Esophagus mucosa (tissue), 1 donor: ENCODE data around the gene PDSS2. TPM values are rescaled to one million over a fixed set of nuclear protein-coding genes. Genes with fewer than 3 reads are reported as not detected.

Source experiments
- ATAC-seq: fragments of 200-7000 bp; cut with Tn5 transposase; one replicate; pipeline ENCODE4 v1.9.1; 2020
- total RNA-seq: library from RNA; stranded (reverse); gene quantifications from one replicate; pipeline ENCODE4 v1.2.4, GENCODE V29; 2023
- donor health status: DM: yes; HTN: yes; CAD: no.

PDSS2 gene
- total RNA-seq, 1 donor from 2014 or later, result 13.2 TPM

DNA sequence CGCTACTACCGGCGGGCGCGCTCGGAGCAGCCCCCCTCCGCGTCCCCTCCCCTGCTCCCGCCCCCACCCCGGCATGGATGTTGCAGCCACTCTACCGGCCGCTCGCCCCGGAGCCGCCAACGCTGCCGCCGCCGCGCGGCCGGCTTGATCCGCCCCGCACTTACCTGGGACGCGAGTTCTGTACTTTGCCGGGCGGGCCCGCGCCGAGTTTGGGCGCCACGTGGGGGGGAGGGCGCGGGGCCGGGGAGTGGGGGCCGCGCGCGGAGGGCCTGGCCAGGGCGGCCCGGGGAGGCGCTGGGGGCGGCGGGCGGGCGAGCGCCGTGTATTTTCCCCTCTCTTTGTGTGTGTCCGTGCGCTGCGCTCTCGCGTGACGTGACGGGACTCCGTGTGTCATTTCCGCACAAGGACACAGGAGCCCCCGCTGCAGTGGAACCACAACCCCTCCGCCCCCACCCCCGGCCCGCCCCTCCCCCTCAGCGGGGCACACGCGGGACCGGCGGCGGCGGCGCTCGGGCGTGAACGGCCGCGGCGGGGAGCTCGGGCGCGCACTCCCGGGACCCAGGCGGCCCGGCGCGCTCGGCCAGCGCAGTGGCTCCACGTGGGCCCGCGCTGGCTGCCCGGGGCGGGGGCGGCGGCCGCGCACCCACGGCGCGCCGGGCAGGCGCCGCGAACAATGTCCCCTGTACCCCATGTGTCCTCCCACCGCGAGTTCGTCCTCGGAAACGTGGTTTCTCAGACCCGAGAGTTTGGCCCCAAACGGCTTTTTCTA is 344.3 kb downstream of the PDSS2 start, which contains the start of gene BEND3:
Gene BEND3, minus strand, starts transcription at position 590 of the 769 bp plus-strand sequence. CDS start 16,230 bp downstream, outside the sequence.
- peak; percentile 18 for ATAC-seq

DNA sequence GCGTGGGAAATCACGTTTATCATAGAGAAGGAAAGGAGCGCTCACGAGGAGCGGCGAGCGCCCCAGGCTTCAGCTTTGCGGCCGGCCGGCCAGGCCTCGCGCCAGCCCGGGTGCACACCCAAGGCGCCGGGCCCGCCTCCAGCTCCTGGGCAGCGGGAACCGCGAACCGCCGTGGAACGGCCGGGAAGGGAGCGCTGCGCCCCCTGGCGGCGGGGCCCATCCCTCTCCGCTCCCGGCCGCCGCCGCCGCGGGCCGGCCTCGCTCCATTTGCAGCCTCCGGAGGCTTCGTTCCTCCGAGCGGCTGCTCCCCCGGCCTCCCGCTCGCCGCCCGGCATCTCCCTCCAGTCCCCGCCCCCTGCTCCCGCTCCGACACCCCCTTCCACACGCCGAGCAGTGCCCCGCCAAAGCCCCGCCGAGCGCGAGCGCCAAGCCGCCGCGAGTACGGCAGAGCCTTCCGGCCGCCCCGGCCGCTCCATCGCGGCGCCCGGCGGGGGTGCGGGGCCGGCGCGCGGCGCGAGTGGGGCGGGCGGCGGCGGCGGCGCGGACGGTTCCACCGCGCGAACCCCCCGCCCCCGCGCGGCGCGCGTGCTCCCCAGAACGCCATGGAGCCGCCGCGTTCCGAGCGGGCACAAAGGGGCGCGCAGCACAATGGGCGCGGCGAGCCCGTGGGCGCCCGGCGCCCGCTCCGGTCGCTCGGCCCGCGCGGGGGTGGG is 345.0 kb downstream of the PDSS2 start:
- ATAC-seq, result peak; percentile 97

DNA sequence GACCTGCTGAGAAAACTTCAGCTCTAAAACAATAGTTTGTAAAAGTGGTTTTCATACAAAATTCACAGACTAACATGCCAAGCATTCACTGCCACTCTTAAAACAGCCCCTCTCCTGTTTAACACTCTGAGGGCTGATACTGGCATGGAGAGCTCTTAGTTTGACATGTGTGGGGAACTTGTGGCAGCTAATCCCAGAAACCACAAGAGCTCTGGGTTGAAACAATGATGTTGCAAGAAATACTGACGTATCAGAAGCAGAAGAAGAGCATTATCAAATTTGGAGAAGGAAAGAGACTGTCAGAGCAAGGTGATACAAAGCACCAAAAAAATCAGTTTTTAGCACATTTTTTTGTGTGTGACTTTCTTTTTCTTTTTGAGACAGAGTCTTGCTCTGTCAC is 349.2 kb downstream of the PDSS2 start:
- ATAC-seq, result no peak

DNA sequence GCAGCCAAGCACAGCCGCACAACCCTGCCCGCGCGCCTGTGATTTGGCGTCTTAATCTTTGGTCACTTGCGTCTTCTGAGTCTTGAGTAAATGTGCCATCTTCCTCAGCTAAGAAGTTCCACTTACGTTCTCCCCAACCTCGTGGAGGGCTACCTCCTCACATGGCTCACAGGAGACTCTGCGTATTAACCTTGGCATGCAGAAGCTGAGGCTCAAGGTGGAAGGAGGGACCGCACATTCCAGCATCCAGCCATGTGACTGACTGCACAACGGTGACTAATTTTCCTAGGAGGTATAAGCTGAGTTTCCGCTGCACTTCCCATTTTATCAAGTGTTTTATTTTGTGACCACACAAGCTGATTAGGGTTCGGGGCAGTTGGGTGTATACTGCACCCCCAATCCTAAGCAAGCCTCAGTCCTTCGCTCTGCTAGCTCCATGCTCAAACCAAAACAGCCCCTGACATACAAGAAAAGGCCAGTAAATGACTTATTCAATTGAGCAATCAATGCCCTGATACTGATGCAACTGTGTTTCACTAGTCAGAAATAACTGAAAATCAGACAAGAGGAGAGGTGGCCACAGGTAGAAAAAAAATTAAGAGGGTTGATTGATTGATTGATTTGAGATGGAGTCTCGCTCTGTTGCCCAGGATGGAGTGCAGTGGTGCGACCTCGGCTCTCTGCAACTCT is 351.0 kb downstream of the PDSS2 start:
- ATAC-seq, result no peak

DNA sequence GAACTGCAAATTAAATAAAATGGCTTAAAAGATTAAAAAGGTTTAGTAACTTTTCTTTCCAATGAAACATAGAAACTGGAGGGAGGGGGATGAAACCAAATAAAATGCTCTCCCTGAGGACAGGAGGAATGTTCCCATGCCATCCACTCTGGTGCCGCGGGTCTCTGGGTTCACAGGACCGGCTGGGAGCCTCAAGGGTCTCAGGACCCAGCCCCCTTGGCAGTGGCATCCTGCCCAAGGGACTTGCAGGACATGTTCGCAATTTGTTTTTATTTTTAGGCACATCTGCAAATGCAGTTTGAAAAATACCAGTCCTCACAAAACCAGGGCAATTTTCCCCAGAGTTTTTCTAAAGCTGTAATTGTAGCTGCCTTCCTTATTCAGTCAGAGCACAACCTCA is 351.6 kb downstream of the PDSS2 start:
- no peak for ATAC-seq

DNA sequence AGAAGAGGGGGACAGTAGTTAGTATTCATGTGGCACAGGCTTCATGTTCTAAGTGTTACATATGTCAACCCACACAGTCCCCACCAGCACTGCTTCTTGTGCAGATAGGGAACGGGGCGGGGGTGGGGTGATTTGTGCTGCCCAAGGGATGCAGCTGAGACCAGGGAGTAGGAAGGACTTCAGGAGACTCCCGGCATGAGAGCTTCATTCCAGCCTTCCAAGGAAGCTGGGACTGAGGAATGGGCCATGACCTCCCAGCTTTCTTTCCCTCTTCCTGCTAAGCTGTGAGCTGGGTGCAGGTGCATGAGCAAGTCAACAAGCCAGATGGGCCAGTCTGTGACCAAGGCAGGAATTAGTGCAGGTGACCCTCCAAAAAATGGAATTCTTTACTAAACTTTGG is 353.2 kb downstream of the PDSS2 start:
- ATAC-seq, result no peak

DNA sequence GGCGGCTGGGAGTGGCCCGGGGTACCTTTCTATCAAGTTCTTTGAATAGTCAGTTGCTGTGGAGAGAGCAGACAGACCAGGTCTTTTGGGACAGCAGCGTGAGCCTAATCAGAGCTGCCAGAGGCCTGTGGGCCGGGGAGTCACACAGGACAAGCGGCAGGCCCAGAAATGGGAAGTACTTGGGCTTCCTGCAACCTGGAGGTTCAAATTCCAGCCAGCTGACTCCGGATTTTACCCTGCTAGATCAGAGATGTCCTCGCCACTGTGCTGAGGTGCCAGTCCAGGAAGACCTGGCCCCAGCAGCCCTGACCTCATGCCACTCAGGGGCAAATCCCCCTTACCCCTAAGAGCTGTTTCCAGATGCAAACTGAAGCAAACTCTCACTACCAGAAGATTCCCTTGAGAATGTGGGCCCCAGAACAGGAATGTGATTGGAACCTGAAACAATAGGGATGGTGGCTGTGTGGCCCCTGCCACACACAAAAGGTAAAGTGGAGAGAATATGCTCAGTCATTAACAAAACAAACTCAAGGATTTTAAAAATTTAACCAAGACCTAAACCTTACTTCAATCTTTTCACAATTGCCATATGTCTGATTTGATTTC is 353.8 kb downstream of the PDSS2 start:
- ATAC-seq, result no peak

DNA sequence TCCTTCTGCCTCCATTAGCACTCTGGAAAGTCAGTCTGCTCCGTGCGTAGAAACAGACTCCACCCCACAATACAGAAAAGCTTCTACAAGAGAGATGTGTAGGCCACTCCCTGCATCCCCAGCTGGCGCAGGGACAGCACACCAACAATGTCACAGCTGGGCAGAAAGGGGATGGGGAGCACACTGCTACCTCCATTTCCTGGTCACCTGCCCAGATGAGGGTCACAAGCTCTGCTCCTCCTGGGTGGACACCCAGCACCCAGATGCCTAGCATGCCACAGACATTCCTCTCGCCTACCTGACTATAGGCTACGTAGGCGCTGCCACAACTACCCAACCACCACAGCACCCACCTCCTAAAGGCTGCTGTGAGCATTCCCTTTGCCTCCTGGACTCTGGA is 356.3 kb downstream of the PDSS2 start:
- ATAC-seq, result no peak

Other genes starting within 250 kb of the PDSS2 start
- 0.32 TPM for gene SOBP, start 30.6 kb upstream of the PDSS2 start, total RNA-seq